Right renal pelvis (tissue), 4 donors: ENCODE measurements around the gene ING5. TPM values are rescaled to one million over a fixed set of nuclear protein-coding genes. Genes with fewer than 3 reads are reported as not detected.

ENCODE experiments used
- DNase-seq, 4 donors: peaks; one replicate each; pipeline ENCODE4 v3.0.0-alpha.2; 2013; ENCODE audit warnings: low read depth in 4 of 4, low spot score in 3 of 4, missing footprints in 1 of 4
- polyA plus RNA-seq, 4 donors: library from polyadenylated mRNA; unstranded; fragments of 120-200 nt; gene quantifications; one replicate each; pipeline ENCODE4 v1.2.1, GENCODE V29; 2013; ENCODE audit not compliant: insufficient read length in 4 of 4

The ING5 gene
- polyA plus RNA-seq, 4 donors: 35.4 to 43.6 (median 42.3) TPM

DNA sequence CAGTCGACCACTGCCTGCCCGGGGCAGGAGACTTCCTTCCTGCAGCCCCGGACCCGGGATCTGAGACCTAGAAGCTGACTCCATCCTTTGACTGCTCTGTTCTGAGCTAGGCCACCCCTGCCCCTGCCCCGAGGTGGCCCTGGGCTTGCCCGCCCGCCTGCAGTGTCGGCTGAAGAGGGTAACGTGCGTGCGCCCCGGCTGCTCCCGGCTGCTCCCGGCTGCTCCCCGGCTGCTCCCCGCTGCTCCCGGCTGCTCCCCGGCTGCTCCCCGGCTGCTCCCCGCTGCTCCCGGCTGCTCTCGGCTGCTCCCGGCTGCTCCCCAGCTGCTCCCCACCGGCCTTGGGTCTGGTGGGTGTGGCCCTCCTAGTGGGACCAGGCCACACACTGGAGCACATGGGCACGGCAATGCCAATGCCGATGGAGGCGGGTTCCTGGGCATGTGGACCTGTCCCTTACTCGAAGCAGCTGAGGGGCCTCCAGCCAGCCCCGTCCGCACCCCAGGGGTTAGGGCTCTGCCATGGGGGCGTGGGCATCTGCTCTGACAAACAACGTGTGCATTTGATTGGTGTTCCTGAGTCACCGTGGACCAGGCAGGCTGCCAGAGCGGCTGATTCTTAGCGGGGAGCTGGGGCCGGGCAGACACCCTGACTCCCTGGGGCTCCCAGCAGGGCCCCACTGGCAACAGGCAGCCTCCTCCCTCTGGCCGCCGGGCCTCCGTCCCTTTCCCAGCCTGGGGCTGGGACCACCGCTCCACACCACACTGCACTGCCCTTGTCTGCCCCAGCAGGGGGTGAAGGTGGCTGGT, 72.8 kb downstream of the ING5 start:
- DNase-seq: no peak

DNA sequence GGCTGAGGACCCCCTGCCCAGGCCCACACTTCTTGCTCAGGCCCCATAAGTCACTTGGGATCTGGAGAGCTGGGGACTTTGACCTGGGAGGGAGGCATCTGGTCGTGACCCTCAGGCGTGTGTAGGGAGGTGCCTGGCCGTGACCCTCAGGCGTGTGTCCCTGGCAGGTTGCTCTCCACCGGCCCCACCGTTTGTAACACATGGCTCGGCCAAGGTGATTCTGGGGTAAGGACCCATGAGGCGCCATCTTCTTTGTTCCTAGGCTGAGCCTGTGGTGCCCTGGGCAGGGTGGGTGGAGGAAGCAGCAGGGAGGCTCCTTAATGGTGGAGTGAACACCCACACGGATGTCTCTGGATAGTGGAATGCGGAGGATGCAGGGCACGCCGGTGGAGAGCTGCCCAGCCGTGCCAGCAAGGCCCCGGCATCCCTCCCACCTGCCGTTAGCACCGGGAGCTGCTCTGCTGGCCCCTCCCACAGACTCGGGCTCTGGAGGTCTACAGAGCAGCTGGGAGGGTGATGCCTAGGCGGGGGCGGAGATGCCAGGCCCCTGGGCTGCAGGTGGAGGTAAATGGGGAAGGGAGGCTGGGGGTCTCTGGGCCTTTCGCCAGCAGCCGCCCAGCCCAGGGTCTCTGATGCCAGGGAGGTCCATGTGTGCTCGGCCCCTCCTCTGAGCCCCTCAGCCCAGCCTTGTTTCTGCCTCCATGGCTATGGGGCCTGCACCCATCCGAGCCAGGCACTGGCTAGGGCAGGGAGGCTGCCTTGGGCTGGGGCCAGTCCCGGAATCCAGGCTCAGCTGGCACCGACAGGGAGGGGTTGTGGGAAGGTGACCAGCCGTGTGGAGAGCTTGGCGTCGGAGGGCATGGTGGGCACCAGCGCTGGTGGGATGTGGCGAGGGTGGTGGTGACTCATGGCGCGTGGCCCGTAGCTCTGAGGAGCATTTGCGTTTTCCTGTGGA, 73.7 kb downstream of the ING5 start:
- no peak for DNase-seq

DNA sequence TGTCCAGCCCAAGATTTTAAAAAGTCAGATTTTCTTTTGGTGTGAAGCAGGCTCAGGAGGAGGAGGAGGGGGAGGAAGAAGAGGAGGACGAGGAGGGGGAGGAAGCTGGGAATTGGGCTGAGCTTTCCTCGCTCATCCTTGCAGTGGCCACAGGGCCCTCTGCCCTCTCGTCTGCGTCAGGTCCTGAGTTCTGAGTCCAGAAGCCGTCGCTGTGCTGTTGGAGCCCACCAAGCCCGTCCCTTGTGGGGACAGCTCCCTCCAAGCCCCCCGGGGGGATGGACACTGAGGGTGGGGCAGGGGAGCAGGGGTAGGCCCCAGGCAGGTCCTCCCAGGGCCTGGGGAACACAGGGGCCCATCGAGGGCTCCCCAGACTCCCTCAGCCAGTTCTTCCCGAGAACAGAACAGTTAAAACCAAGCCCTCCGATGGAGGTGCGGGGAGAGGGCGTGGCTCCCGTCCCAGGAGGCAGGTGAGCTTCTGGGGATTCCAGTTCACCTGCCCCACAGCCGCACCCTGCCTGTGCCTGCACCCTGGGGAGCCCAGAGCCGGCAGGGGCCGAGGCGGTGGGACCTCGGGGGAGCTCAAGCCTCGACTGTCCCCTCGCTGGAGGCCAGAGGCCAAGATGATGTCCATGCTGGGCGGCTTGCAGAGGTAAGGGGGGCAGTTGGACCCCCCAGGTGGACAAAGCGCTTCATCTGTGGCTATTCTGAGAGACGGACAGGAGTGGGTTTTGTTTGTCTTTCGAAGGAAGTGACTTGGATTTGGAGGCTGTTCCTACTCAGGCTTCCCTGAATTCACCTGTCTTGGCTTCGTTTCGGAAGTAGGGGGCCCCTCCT, 74.7 kb downstream of the ING5 start, which contains the start of gene GAL3ST2:
TSS of gene GAL3ST2 (plus strand) at position 487 of the 834 bp plus-strand sequence. CDS start at position 621, 134 bp downstream.
- DNase-seq: no peak

DNA sequence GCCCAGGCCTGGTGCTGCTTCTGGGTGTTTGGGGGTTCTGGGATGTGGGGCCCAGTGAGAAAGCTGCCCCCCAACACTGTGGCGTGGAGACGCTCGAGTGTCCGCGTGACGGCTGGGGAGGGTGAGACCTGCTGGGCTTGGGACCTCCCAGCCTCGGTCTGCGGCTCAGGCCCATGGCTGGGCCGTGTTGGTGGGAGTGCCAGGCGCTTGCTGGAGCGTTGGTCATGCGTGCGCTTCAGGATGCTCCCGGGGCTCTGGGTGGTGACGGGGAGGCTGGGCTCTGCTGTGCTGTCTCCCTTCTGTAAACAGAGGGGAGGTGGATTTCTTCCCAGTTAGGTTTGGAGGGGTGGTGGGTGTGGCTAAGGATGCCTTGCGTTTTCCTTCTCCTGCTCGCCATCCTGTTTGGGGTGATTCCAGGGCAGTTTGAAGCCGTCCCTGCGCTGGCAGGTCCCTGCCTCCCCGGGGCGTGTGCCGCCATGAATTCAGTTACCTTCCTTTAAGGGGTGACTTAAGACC, 75.4 kb downstream of the ING5 start:
- DNase-seq: no peak

DNA sequence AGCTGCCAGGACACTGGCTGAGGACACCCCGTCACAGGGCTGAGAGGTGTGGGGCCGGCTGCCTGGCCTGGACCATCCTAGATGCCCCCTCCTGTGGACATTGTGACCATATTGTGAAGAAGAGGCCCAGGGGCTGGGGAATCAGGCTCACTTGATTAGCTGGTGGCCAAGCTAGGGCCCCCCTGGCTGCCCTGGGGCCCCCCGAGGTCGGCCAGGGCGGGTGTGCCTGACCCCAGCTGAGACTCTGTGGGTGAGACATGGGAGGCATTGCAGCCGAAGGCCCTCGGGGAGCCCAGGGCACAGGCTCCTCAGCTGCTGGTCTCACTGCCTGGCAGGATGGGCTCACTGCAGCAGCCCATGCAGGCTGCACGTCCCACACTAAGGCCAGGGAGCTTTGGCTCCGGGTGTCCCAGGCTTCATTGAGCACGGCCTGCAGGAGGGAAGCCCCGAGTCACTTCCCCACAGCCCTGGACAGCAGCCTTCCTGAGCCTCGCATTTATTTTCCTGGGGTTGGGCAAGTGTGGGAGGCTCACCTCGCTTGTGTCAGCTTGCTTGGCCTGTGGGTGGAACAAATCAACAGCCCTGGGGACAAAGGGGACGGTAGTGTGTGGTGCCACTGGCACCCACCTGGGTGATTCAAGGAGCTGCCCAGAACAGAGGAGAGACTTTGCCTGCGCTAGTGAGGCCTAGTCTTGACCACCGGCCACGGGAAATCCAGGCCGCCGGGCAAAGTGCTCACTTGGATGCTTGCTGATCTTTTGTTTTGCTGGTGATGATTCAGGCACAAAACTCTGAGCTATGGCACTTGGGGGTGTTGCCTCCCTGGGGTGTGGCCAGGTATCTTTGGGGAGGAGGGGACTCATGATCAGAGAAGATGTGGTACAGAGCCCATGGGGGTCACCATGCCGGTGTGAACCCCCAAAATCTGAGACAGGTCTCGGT, 76.1 kb downstream of the ING5 start:
- DNase-seq: no peak

Other genes with a start within 250 kb of the ING5 start
- gene STK25, start 193.5 kb upstream of the ING5 start, polyA plus RNA-seq: 100 to 1,000 TPM; 176 to 209 (median 195) TPM
- gene BOK, start 143.3 kb upstream of the ING5 start, polyA plus RNA-seq: 10 to 100 TPM; 19.7 to 32.1 (median 24.2) TPM
- 10 to 100 TPM; 54.3 to 71.4 (median 59.2) TPM for gene THAP4, start 64.9 kb upstream of the ING5 start, polyA plus RNA-seq
- gene ATG4B, start 64.3 kb upstream of the ING5 start, polyA plus RNA-seq: 10 to 100 TPM; 68.3 to 87.6 (median 76.0) TPM
- gene DTYMK, start 15.2 kb upstream of the ING5 start, polyA plus RNA-seq: 10 to 100 TPM; 33.6 to 45.9 (median 35.6) TPM
- gene D2HGDH, start 32.6 kb downstream of the ING5 start, polyA plus RNA-seq: 10 to 100 TPM; 31.8 to 48.5 (median 38.0) TPM
- under 1 TPM; 0.18 to 0.92 (median 0.43) TPM for gene GAL3ST2, start 74.8 kb downstream of the ING5 start, polyA plus RNA-seq
- gene NEU4, start 107.2 kb downstream of the ING5 start, polyA plus RNA-seq: 1 to 10 TPM; 1.1 to 1.8 (median 1.6) TPM
- under 1 TPM; 0.11 to 0.40 (median 0.18) TPM for gene PDCD1, start 156.9 kb downstream of the ING5 start, polyA plus RNA-seq
- not detected for gene RTP5, start 167.7 kb downstream of the ING5 start, polyA plus RNA-seq